ENCODE measurements around the gene HOXD3. TPM values are rescaled to one million over a fixed set of nuclear protein-coding genes. Genes with fewer than 3 reads are reported as not detected.
A peak's percentile ranks its signal among the peaks of the same experiment; 100 is the strongest.

The HOXD3 gene
- polyA plus RNA-seq, 4 donors, result 21.7 to 30.9 (median 30.3) TPM

DNA sequence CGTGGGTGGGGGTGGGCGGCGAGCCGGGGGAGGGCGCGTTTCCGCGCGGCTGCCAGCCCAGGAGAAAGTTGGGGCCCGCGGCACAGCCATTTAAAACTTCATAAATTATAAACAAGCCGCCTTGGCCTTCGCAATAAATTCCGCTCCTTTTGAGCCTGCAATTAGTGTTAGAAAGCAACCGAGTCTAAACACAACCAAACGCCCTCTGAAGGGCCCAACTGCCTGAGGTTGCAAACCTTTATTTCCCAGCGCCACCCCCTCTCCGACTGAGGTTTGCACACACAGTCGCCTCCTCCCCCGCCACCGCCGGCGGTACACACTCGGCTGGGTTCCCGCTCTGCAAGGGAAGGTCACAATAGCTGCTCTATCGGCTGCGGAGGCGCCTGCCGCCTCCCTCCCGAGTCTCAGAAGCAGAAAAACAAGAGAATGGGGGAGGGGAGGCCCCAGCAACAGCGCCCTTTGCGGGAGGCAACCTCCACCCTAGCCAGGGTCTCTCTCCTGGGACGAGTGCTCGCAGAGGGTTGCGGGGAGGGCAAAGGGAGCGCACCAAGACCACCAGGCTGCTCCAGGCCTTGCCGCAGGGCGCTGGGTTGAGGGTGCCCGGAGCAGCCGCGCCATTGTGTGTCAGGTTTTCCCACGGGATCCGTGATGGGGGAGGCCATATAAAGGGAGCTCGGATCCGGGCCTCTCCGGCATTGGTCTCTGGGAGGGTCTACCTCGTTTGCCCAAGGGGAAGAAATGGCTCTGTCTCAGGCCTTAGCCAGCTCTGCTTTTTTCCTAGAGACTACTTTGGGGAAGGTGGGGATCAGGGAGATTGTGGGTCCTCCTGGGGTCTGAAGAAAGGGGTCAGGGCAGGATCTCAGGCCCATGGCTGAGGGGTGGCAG, 18.0 kb downstream of the HOXD3 start:
- DNase-seq (ENCODE audit: low read depth in 4 of 4, low spot score in 2 of 4), result peak in 1 of 4 donors; percentile 83

DNA sequence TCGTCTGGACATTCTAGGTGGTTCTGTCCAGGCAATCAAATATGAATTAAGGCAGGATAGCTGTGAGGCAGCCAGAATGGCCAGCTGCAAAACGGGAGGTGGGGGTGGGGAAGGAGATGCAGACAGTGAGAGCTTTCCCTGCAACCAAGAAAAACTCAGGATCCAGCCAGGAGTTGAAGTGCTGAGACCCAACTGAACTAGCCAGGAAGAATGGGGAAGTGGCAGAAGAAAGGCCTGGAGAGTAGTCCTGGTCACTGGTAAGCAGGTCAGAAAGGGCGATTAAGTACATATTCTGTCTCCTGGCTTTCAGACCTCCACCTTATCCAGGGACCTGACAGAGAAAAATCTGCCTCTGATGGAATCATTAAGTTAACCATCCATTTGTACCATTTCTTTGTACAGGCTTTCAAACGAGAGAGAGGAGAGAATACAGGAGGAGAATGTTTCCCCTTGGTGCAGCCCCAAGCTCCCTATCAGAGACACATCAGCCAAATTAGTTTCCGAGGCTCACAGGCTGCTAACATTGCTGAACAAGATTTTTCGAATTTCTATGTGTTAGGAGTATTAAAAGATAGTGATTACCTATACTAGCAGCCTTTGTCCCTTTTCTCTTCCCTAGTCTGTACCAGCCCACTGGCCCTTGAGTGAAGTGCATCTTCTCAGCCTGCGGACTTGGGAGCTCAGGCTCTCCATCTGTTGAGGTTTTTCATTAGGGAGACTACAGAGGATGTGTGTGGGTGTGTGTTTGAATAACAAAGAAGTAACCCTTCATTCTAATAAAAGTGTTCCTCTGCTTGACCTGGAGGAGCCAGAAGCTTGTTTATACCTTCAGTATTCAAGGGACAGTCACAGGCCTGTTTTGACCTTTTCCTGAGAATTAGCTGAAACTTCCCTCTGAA, 18.9 kb downstream of the HOXD3 start:
- DNase-seq (ENCODE audit: low read depth in 4 of 4, low spot score in 2 of 4), result no peak

GRCh38 chr2:176177580-176178037, 20.5 kb downstream of the HOXD3 start:
- DNase-seq (ENCODE audit: low read depth in 4 of 4, low spot score in 2 of 4), result no peak

GRCh38 chr2:176178038-176178756, 21.1 kb downstream of the HOXD3 start:
- DNase-seq (ENCODE audit: low read depth in 4 of 4, low spot score in 2 of 4), result peak in 1 of 4 donors; percentile 71

- DNase-seq (ENCODE audit: low read depth in 4 of 4, low spot score in 2 of 4), result no peak
Observed at GRCh38 chr2:176178757-176179295, 21.7 kb downstream of the HOXD3 start.

DNA sequence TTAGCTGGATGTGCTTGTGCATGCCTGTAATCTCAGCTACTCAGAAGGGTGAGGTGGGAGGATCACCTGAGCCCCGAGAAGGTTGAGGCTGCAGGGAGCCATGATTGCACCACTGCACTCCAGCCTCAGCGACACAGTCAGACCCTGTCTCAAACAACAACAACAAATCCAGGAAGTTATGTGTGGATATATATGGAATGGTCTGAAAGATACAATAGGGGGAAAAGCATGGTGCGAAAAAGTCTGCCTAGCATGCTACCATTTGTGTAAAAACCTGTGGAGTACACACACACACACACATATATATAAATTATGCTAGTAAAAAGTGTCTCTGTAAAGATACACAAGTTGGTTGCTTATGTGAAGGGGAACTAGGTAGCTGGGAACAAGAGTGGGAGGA, 24.4 kb downstream of the HOXD3 start:
- DNase-seq (ENCODE audit: low read depth in 4 of 4, low spot score in 2 of 4), result no peak

GRCh38 chr2:176182671-176183070, 25.6 kb downstream of the HOXD3 start:
- DNase-seq (ENCODE audit: low read depth in 4 of 4, low spot score in 2 of 4), result no peak

DNA sequence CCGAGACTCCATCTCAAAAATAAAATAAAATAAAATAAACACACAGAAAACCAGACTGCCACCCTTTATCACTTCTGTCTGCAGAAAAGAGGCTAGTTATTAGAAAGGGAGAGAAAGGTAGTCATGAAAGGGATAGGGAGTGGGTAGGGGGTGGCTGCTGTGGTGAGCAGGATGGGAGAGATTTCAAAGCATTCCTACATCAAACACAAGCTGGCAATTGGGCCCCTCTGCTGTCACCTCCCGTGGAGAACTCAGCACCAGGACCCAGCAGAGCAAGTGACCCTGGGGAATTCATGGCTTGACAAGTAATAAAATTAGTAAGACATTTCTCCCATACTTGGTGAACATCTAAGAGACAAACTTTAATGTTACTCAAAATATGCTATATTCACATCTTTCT, 27.6 kb downstream of the HOXD3 start:
- no peak for DNase-seq (ENCODE audit: low read depth in 4 of 4, low spot score in 2 of 4)

GRCh38 chr2:176186024-176186423, 28.9 kb downstream of the HOXD3 start:
- DNase-seq (ENCODE audit: low read depth in 4 of 4, low spot score in 2 of 4), result no peak

GRCh38 chr2:176187200-176187898, 30.2 kb downstream of the HOXD3 start:
- DNase-seq (ENCODE audit: low read depth in 4 of 4, low spot score in 2 of 4), result no peak

- DNase-seq (ENCODE audit: low read depth in 4 of 4, low spot score in 2 of 4), result no peak
Observed at GRCh38 chr2:176187899-176188773, 31.0 kb downstream of the HOXD3 start, which contains the start of gene HOXD1. Gene HOXD1, plus strand, starts transcription at chr2:176188668. Its CDS starts 134 bp downstream, at chr2:176188802.

DNA sequence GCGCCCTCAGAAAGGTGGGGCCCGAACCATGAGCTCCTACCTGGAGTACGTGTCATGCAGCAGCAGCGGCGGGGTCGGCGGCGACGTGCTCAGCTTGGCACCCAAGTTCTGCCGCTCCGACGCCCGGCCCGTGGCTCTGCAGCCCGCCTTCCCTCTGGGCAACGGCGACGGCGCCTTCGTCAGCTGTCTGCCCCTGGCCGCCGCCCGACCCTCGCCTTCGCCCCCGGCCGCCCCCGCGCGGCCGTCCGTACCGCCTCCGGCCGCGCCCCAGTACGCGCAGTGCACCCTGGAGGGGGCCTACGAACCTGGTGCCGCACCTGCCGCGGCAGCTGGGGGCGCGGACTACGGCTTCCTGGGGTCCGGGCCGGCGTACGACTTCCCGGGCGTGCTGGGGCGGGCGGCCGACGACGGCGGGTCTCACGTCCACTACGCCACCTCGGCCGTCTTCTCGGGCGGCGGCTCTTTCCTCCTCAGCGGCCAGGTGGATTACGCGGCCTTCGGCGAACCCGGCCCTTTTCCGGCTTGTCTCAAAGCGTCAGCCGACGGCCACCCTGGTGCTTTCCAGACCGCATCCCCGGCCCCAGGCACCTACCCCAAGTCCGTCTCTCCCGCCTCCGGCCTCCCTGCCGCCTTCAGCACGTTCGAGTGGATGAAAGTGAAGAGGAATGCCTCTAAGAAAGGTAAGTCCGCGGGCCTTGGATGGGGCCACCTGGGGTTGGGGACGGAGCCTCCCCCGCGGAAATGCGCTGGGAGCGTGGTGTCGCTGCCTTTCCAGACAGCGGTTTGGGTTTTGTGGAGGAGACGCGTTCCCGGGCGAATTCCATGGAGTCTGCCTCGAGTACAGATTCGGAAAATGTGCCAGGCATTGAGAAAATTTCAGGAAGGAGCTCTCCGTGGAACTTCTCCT, 31.9 kb downstream of the HOXD3 start:
- DNase-seq (ENCODE audit: low read depth in 4 of 4, low spot score in 2 of 4), result no peak

DNA sequence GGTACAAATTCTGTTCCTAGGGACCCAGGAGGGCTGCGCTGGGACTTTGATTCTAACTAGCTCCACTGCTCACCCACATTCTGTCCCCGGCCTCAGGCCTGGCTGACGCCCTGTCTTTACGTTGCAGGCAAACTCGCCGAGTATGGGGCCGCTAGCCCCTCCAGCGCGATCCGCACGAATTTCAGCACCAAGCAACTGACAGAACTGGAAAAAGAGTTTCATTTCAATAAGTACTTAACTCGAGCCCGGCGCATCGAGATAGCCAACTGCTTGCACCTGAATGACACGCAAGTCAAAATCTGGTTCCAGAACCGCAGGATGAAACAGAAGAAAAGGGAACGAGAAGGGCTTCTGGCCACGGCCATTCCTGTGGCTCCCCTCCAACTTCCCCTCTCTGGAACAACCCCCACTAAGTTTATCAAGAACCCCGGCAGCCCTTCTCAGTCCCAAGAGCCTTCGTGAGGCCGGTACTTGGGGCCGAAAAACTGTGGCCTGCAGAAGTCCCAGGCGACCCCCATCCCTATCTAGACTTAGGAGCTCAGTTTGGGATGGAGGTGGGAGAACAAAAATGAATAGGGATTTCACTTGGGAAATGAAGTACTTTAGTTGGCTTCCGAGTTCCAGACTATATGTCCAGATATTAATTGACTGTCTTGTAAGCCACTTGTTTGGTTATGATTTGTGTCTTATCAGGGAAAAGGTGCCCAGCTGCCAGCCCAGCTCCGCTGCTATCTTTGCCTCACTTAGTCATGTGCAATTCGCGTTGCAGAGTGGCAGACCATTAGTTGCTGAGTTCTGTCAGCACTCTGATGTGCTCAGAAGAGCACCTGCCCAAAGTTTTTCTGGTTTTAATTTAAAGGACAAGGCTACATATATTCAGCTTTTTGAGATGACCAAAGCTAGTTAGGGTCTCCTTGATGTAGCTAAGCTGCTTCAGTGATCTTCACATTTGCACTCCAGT, 32.9 kb downstream of the HOXD3 start:
- DNase-seq (ENCODE audit: low read depth in 4 of 4, low spot score in 2 of 4), result no peak

DNA sequence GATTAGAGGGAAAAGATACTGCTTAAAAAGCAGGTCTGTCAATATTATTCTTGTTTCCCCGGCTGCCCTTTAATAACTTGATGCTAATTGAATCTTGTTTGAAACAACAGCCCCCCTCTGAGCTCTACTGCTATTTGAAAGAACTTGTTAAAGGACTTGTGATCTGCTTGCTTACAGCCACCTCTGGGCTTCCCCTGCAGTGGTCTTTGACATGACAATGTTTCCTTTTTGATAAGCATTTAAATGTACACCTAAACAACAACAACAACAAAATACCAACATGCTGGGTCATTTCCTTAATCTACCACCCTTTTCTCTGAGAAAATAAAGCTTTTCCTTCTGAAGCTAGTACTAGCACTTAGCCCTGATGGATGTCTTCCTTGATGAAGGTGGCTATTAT, 35.2 kb downstream of the HOXD3 start:
- DNase-seq (ENCODE audit: low read depth in 4 of 4, low spot score in 2 of 4), result no peak

- DNase-seq (ENCODE audit: low read depth in 4 of 4, low spot score in 2 of 4), result no peak
Observed at GRCh38 chr2:176193048-176193447, 35.9 kb downstream of the HOXD3 start.

DNA sequence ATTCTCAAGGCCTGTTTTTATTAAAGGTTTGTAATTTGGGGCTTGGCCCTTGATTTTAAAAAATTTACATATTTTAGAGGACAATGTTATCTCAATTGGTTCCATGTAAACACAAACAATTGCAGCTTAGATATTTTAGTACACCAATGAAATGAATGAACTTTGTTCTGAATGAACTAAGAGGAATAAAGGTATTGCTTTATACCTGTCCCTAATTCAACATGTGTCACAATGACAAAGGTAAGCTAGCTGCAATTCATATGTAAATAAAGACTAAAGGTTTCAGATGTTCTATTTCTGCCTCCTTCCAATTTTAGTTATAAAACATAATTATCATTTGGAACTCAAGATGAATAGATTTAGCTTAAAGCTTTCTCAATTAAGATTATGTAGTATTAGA, 42.8 kb downstream of the HOXD3 start:
- no peak for DNase-seq (ENCODE audit: low read depth in 4 of 4, low spot score in 2 of 4)

- DNase-seq (ENCODE audit: low read depth in 4 of 4, low spot score in 2 of 4), result no peak
Observed at GRCh38 chr2:176200971-176201370, 43.9 kb downstream of the HOXD3 start.

All from left renal cortex interstitium (tissue), 4 donors.